ENCODE results near the gene PLBD2. TPM values are rescaled to one million over a fixed set of nuclear protein-coding genes. Genes with fewer than 3 reads are reported as not detected.
A peak's percentile ranks its signal among the peaks of the same experiment; 100 is the strongest.

Gene PLBD2
- polyA plus RNA-seq, 6 donors from 2014 or later = 1.4 to 6.0 (median 2.6) TPM

- Mint-ChIP-seq H3K27me3 (peaks cover 13 to 27% (median 27%) of the 10 kb centered on the region in 3 donors), H3K36me3 (no peaks in the 10 kb centered on the region), H3K4me3 (no peak overlapping the region), H3K4me1 (peaks cover 0 to 6% (median 2%) of the 10 kb centered on the region in 3 donors), H3K9me3 (no peaks in the 10 kb centered on the region), H3K27ac (no peak overlapping the region)
- DNase-seq (no peak), ATAC-seq (ENCODE audit: low read depth in 2 of 2) (no peak)
Observed at GRCh38 chr12:113408756-113409298, 50.4 kb downstream of the PLBD2 start.

GRCh38 chr12:113409462-113410124 lies 51.2 kb downstream of the PLBD2 start:
- no peaks in the 10 kb centered on the region for H3K36me3 Mint-ChIP-seq

GRCh38 chr12:113413488-113413939 lies 55.1 kb downstream of the PLBD2 start:
- Mint-ChIP-seq H3K27me3 (peaks cover 14 to 41% (median 39%) of the 10 kb centered on the region in 3 donors), H3K4me1 (peaks cover 3 to 17% (median 11%) of the 10 kb centered on the region in 3 donors), H3K27ac (no peak overlapping the region), H3K4me3 (no peak overlapping the region), H3K36me3 (no peaks in the 10 kb centered on the region), H3K9me3 (no peaks in the 10 kb centered on the region)
- no peak for ATAC-seq (ENCODE audit: low read depth in 2 of 2)
- DNase-seq = no peak

More at GRCh38 chr12:113409462-113410124, 51.2 kb downstream of the PLBD2 start:
- Mint-ChIP-seq H3K27me3 (peaks cover 13 to 30% (median 26%) of the 10 kb centered on the region in 3 donors), H3K9me3 (no peaks in the 10 kb centered on the region), H3K27ac (no peak overlapping the region), H3K4me1 (peaks cover 0 to 6% (median 2%) of the 10 kb centered on the region in 3 donors), H3K4me3 (no peak overlapping the region)
- DNase-seq (no peak), ATAC-seq (ENCODE audit: low read depth in 2 of 2) (no peak)

- Mint-ChIP-seq H3K4me1 (peaks cover 3 to 17% (median 11%) of the 10 kb centered on the region in 3 donors), H3K27me3 (peaks cover 13 to 40% (median 38%) of the 10 kb centered on the region in 3 donors), H3K27ac (peak overlapping the region in 2 of 6 donors; percentile 13 to 88), H3K9me3 (no peaks in the 10 kb centered on the region), H3K36me3 (no peaks in the 10 kb centered on the region), H3K4me3 (no peak overlapping the region)
- no peak for ATAC-seq (ENCODE audit: low read depth in 2 of 2)
- no peak for DNase-seq
Observed at GRCh38 chr12:113414519-113415038, 56.2 kb downstream of the PLBD2 start.

- H3K4me1 Mint-ChIP-seq = peaks cover 3 to 17% (median 11%) of the 10 kb centered on the region in 3 donors
- peaks cover 6 to 26% (median 23%) of the 10 kb centered on the region in 3 donors for H3K27me3 Mint-ChIP-seq
- H3K36me3 Mint-ChIP-seq = no peaks in the 10 kb centered on the region
- peak; percentile 6 for DNase-seq
- H3K27ac Mint-ChIP-seq = peak overlapping the region in 4 of 6 donors; percentile 31 to 72 (median 68)
- no peak overlapping the region for H3K4me3 Mint-ChIP-seq
- ATAC-seq (ENCODE audit: low read depth in 2 of 2) = peak; percentile 63 to 68
- no peaks in the 10 kb centered on the region for H3K9me3 Mint-ChIP-seq
Observed at GRCh38 chr12:113416091-113416754, 57.8 kb downstream of the PLBD2 start.

- Mint-ChIP-seq H3K27me3 (peaks cover 5 to 21% (median 14%) of the 10 kb centered on the region in 3 donors), H3K9me3 (no peaks in the 10 kb centered on the region), H3K4me1 (peaks cover 9 to 29% (median 21%) of the 10 kb centered on the region in 3 donors), H3K27ac (peak overlapping the region in 1 of 6 donors; percentile 32), H3K4me3 (no peak overlapping the region), H3K36me3 (no peaks in the 10 kb centered on the region)
- DNase-seq (no peak), ATAC-seq (ENCODE audit: low read depth in 2 of 2) (no peak)
Observed at GRCh38 chr12:113418213-113418879, 60.0 kb downstream of the PLBD2 start.

GRCh38 chr12:113420996-113421595 lies 62.7 kb downstream of the PLBD2 start:
- DNase-seq (no peak), ATAC-seq (ENCODE audit: low read depth in 2 of 2) (no peak)
- Mint-ChIP-seq H3K4me3 (no peak overlapping the region), H3K36me3 (no peaks in the 10 kb centered on the region), H3K9me3 (no peaks in the 10 kb centered on the region), H3K27me3 (peaks cover 6 to 17% (median 16%) of the 10 kb centered on the region in 3 donors), H3K27ac (peak overlapping the region in 3 of 6 donors; percentile 37 to 92 (median 91)), H3K4me1 (peaks cover 9 to 28% (median 24%) of the 10 kb centered on the region in 3 donors)

- ATAC-seq (ENCODE audit: low read depth in 2 of 2) (peak; percentile 97), DNase-seq (peak; percentile 49)
- Mint-ChIP-seq H3K4me1 (peaks cover 11 to 23% (median 20%) of the 10 kb centered on the region in 3 donors), H3K9me3 (no peaks in the 10 kb centered on the region), H3K36me3 (no peaks in the 10 kb centered on the region), H3K27me3 (peaks cover 8 to 19% (median 19%) of the 10 kb centered on the region in 3 donors), H3K4me3 (peak within 1 kb of the TSS in 6 of 8 donors; percentile 39 to 69 (median 50)), H3K27ac (peak within 1 kb of the TSS; percentile 22 to 93 (median 73))
Observed at GRCh38 chr12:113422030-113422885, 63.9 kb downstream of the PLBD2 start, which contains the start of gene SDSL. SDSL (plus strand) TSS chr12:113422380; CDS start chr12:113427983, 5,603 bp downstream.

- no peak overlapping the region for H3K4me3 Mint-ChIP-seq
Observed at GRCh38 chr12:113422886-113423669, 64.7 kb downstream of the PLBD2 start.

GRCh38 chr12:113424456-113424855 lies 66.1 kb downstream of the PLBD2 start:
- Mint-ChIP-seq H3K36me3 (no peaks in the 10 kb centered on the region), H3K9me3 (peaks cover 0 to 4% (median 0%) of the 10 kb centered on the region in 7 donors), H3K27me3 (peaks cover 8 to 34% (median 31%) of the 10 kb centered on the region in 3 donors), H3K27ac (peak overlapping the region in 1 of 6 donors; percentile 71), H3K4me1 (peaks cover 11 to 23% (median 20%) of the 10 kb centered on the region in 3 donors), H3K4me3 (peak overlapping the region in 1 of 8 donors; percentile 61)
- DNase-seq (no peak), ATAC-seq (ENCODE audit: low read depth in 2 of 2) (no peak)

More at GRCh38 chr12:113422886-113423669, 64.7 kb downstream of the PLBD2 start:
- H3K27ac Mint-ChIP-seq = peak overlapping the region in 2 of 6 donors; percentile 30 to 91
- ATAC-seq (ENCODE audit: low read depth in 2 of 2) = no peak
- H3K36me3 Mint-ChIP-seq = no peaks in the 10 kb centered on the region
- no peaks in the 10 kb centered on the region for H3K9me3 Mint-ChIP-seq
- peaks cover 8 to 22% (median 22%) of the 10 kb centered on the region in 3 donors for H3K27me3 Mint-ChIP-seq
- H3K4me1 Mint-ChIP-seq = peaks cover 11 to 23% (median 20%) of the 10 kb centered on the region in 3 donors
- DNase-seq = no peak

Measured in naive B cell (primary cell).